Activated B cell treated with CpG ODN at 0.5 μM for 24 hours (primary cell): ENCODE results near the gene STARD5. TPM values are rescaled to one million over a fixed set of nuclear protein-coding genes. Genes with fewer than 3 reads are reported as not detected.

Experiments
- ATAC-seq: fragments of 200-7000 bp; cut with Tn5 transposase; one replicate; pipeline ENCODE4 v1.10.0; 2021; ENCODE audit warnings: low read depth, mild to moderate bottlenecking, moderate library complexity
- CTCF ChIA-PET: fragments of 350-600 bp; sonication (Branson Sonifier 250); formaldehyde crosslinking; loops from one replicate; lab custom pipeline; 2021; ENCODE audit warnings: antibody characterized with exemption; lab: Charles Lee
- POLR2A ChIA-PET: fragments of 350-600 bp; sonication (Branson Sonifier 250); formaldehyde crosslinking; loops from one replicate; lab custom pipeline; 2021; ENCODE audit warnings: antibody characterized with exemption; lab: Charles Lee
- DNase-seq: peaks from one replicate; pipeline ENCODE4 v3.0.0; 2022
- H3K27ac Mint-ChIP-seq: one replicate; pipeline ENCODE4 v1.8.0; 2020; ENCODE audit warnings: mixed read lengths
- H3K27me3 Mint-ChIP-seq: one replicate; pipeline ENCODE4 v1.8.0; 2021; ENCODE audit warnings: mixed read lengths
- H3K36me3 Mint-ChIP-seq: one replicate; pipeline ENCODE4 v1.8.0; 2021; ENCODE audit warnings: low read depth, mixed read lengths
- H3K4me1 Mint-ChIP-seq: one replicate; pipeline ENCODE4 v1.8.0; 2021; ENCODE audit warnings: mixed read lengths
- H3K4me3 Mint-ChIP-seq: one replicate; pipeline ENCODE4 v1.8.0; 2020; ENCODE audit warnings: mild to moderate bottlenecking, mixed read lengths
- H3K9me3 Mint-ChIP-seq: one replicate; pipeline ENCODE4 v1.8.0; 2020; ENCODE audit warnings: mixed read lengths
- intact Hi-C: fragments of 100-400 bp; cut with micrococcal nuclease; formaldehyde crosslinking; loops from one replicate; pipeline ENCODE4 v1.15.1; 2024
- total RNA-seq: library from RNA; stranded (reverse); gene quantifications from 2 replicates; pipeline ENCODE4 v1.2.3, GENCODE V29; 2022
- TF ChIP-seq, protein P1 (sequence below): fragments of 200-600 bp; IDR thresholded peaks from one replicate; pipeline ENCODE4 v1.8.0; 2022; ENCODE audit warnings: antibody characterized with exemption, mild to moderate bottlenecking

STARD5 gene
- total RNA-seq, 1 donor from 2014 or later = 14.3 TPM

DNA sequence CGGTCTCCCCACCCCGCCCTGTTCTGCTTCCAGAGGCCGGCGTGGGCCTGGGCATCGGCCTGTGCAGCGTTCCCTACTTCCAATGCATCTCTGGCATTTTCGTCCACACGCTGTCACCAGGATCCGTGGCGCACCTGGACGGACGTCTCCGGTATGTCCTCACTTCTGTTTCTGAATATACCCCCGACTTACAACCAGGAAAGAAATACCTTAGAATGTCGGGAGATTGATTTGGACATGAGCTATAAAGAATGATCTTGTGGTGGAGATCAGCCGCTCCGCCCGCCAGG lies 41.4 kb downstream of the STARD5 start:
- Mint-ChIP-seq H3K9me3 (peaks cover 5% of the 10 kb centered on the region), H3K4me1 (peaks cover 36% of the 10 kb centered on the region), H3K27ac (no peak overlapping the region), H3K27me3 (no peaks in the 10 kb centered on the region), H3K4me3 (no peak overlapping the region), H3K36me3 (peaks cover 3% of the 10 kb centered on the region)
- no peak for DNase-seq
- intact Hi-C loops = no loop called here
- no peak for ATAC-seq
- POLR2A ChIA-PET = interaction anchor here (5.6 kb wide), 1 partner anchor 10 kb away, joined by 61 read pairs; no protein-coding TSS in a partner anchor
- TF ChIP-seq, protein P1, sequence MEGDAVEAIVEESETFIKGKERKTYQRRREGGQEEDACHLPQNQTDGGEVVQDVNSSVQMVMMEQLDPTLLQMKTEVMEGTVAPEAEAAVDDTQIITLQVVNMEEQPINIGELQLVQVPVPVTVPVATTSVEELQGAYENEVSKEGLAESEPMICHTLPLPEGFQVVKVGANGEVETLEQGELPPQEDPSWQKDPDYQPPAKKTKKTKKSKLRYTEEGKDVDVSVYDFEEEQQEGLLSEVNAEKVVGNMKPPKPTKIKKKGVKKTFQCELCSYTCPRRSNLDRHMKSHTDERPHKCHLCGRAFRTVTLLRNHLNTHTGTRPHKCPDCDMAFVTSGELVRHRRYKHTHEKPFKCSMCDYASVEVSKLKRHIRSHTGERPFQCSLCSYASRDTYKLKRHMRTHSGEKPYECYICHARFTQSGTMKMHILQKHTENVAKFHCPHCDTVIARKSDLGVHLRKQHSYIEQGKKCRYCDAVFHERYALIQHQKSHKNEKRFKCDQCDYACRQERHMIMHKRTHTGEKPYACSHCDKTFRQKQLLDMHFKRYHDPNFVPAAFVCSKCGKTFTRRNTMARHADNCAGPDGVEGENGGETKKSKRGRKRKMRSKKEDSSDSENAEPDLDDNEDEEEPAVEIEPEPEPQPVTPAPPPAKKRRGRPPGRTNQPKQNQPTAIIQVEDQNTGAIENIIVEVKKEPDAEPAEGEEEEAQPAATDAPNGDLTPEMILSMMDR = no peak
- CTCF ChIA-PET = interaction anchor here (1.6 kb wide), 1 partner anchor 16 kb away, joined by 6 read pairs; no protein-coding TSS in a partner anchor

DNA sequence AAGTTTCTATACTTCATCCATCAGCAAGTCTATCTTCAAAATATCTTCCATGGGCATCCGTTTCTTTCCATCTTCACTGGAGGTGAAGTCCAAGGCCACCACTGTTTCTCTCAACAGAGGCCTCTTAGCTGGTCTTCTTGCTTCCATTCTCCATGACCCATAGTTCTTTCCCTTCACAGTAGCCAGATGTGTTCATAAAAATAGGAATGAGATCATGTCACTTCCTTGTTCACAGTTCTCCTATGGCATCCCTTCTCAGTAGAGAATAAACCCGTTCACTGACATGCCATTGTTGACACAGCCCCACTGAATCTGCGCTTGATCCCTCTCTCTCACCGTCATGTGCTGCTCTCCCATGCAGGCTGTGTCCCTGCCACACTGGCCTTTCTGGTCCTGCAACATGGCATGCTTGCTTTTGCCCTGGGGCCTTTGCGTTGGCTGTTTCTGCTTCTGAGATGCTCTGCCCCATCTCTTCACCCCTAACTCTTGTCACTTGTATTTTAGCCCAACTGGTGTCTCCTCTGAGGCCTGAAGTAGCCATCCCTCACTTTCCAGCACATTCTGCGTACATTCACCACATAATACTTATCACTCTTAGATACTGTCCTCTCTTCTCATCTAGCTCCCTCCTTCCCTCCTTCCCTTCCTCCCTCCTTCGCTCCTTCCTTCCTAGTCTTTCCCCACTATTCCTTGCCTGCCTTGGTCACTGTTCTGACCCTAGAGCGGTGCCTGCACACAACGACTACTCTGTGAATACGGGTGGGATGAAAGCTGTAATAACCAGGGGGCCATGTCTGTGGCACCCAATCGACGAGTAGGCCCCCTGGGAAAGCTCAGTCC lies 42.0 kb downstream of the STARD5 start:
- H3K27ac Mint-ChIP-seq = peak overlapping the region; percentile 4
- peaks cover 5% of the 10 kb centered on the region for H3K36me3 Mint-ChIP-seq
- TF ChIP-seq, protein P1 = no peak
- CTCF ChIA-PET = interaction anchor here (1.2 to 1.6 kb wide), 2 partner anchors 16 to 53 kb away, joined by 4 to 6 read pairs; no protein-coding TSS in a partner anchor
- peaks cover 30% of the 10 kb centered on the region for H3K4me1 Mint-ChIP-seq
- DNase-seq (no peak), ATAC-seq (no peak)
- POLR2A ChIA-PET = interaction anchor here (1.1 to 5.6 kb wide), 2 partner anchors 11 to 20 kb away, joined by 3 to 61 read pairs; no protein-coding TSS in a partner anchor
- H3K27me3 Mint-ChIP-seq = no peaks in the 10 kb centered on the region
- H3K9me3 Mint-ChIP-seq = peaks cover 7% of the 10 kb centered on the region
- no peak overlapping the region for H3K4me3 Mint-ChIP-seq
- intact Hi-C loops = no loop called here

DNA sequence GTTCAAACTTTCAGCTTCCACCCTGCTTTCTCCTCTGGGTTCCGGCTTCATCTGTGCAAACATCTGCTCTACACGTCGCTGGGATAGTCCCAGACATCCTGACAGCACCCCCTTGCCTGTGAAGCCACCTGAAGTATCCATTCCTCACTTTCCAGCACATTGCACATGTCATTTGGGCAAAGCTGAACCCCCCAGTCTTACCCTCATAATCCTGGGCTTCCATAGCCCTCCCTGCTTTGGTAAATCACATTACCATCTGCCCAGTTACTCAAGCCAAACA lies 42.5 kb downstream of the STARD5 start:
- Mint-ChIP-seq H3K27ac (no peak overlapping the region), H3K4me3 (no peak overlapping the region), H3K27me3 (no peaks in the 10 kb centered on the region), H3K9me3 (peaks cover 7% of the 10 kb centered on the region), H3K4me1 (peaks cover 28% of the 10 kb centered on the region), H3K36me3 (peaks cover 11% of the 10 kb centered on the region)
- intact Hi-C loops = no loop called here
- ChIA-PET CTCF (interaction anchor here (1.2 to 3.1 kb wide), 4 partner anchors 15 to 120 kb away, joined by 4 to 18 read pairs (median 6); no protein-coding TSS in a partner anchor), POLR2A (interaction anchor here (0.8 to 5.6 kb wide), 3 partner anchors 11 to 33 kb away, joined by 3 to 61 read pairs (median 3); no protein-coding TSS in a partner anchor)
- DNase-seq = no peak
- TF ChIP-seq, protein P1 = no peak
- no peak for ATAC-seq

DNA sequence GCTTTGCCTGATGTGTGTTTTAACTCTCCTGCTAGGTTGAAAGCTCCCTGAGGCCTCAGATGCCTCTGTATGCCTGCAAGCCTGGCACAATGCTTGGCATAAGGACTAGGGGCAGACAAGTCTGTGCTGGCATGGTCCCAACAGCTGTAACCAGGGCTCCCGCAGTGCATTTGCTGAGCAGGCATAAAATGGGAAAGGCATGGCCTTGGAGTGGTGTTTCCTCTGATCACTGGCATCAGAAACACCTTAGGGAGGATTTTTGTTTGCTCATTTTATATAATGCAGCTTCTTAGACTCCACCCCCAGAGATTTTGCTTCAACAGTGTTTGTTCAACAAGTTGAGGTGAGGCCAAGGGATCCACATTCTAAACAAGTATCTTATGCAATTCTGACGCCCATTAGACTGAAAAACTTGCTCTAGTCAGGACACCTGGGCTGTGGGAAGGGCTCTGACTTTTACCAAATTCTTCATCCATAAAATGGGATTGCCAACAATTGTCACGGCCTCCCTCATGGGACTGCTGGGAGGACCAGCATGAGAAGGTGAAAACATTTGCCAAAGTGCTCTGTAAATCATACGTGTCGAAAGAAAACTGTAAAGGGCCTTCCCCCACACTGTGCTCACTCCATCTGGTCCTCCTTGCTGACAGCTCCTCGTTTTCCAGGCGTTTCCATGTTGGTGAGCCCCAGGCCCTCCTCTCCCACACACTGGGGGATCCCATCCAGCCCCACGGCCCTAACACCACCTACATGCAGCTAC lies 43.1 kb downstream of the STARD5 start:
- H3K4me3 Mint-ChIP-seq = no peak overlapping the region
- TF ChIP-seq, protein P1 = no peak
- ATAC-seq (no peak), DNase-seq (no peak)
- ChIA-PET CTCF (interaction anchor here (1.2 to 3.1 kb wide), 3 partner anchors 15 to 120 kb away, joined by 4 to 18 read pairs (median 6); no protein-coding TSS in a partner anchor), POLR2A (interaction anchor here (0.8 to 5.6 kb wide), 3 partner anchors 12 to 33 kb away, joined by 3 to 61 read pairs (median 3); no protein-coding TSS in a partner anchor)
- peaks cover 28% of the 10 kb centered on the region for H3K4me1 Mint-ChIP-seq
- intact Hi-C loops = no loop called here
- peaks cover 12% of the 10 kb centered on the region for H3K36me3 Mint-ChIP-seq
- no peak overlapping the region for H3K27ac Mint-ChIP-seq
- peaks cover 7% of the 10 kb centered on the region for H3K9me3 Mint-ChIP-seq
- H3K27me3 Mint-ChIP-seq = no peaks in the 10 kb centered on the region
